Measurements from ENCODE around the gene CCHCR1. TPM values are rescaled to one million over a fixed set of nuclear protein-coding genes. Genes with fewer than 3 reads are reported as not detected.
A peak's percentile ranks its signal among the peaks of the same experiment; 100 is the strongest.

The CCHCR1 gene, protein sequence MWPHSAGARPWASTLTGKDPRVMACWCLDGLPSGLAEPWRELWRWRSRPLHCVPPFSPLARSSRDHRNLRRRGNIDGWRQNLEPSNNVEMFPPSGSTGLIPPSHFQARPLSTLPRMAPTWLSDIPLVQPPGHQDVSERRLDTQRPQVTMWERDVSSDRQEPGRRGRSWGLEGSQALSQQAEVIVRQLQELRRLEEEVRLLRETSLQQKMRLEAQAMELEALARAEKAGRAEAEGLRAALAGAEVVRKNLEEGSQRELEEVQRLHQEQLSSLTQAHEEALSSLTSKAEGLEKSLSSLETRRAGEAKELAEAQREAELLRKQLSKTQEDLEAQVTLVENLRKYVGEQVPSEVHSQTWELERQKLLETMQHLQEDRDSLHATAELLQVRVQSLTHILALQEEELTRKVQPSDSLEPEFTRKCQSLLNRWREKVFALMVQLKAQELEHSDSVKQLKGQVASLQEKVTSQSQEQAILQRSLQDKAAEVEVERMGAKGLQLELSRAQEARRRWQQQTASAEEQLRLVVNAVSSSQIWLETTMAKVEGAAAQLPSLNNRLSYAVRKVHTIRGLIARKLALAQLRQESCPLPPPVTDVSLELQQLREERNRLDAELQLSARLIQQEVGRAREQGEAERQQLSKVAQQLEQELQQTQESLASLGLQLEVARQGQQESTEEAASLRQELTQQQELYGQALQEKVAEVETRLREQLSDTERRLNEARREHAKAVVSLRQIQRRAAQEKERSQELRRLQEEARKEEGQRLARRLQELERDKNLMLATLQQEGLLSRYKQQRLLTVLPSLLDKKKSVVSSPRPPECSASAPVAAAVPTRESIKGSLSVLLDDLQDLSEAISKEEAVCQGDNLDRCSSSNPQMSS
- 9.5 TPM for polyA plus RNA-seq (2013, experiment 1 of 2)
- 9.5 TPM for polyA plus RNA-seq (2013, experiment 2 of 2)

DNA sequence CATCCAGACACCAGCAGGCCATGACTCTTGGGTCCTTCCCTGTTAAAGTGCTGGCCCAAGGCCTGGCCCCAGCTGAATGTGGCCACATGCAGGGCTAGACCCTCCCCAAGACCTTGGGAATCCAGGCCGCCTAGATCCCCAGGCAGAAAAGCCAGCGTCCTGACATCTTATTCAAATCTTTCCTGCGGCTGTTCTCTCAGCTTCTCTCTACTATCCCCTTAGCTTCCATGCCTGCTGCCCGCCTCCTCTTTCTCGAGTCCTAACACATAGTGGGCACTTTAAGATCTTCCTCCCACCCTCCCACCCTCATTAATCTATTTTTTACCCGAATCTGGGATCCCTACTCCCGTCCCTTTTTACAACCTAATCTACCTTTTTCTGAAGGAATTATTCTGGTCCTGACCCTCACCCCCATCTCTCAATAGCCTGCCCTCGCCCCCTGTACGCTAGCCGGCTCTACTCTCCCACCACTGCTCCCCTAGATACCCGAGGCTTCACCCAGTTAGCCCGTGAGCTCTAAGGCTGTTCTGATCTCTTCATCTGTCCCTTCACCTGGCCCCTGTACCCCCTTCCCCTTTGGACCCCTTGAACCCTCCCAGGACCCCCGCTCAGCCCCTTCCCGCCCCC, at the start of gene CCHCR1:
CCHCR1 (minus strand) TSS at position 290 of the 627 bp plus-strand sequence; CDS start at position 88, 202 bp downstream.
- Histone ChIP-seq H3K18ac (ENCODE audit: low read length) (peak within 1 kb of the TSS; percentile 95), H3K4ac (ENCODE audit: low read depth, low read length) (peak within 1 kb of the TSS; percentile 90), H3K79me1 (ENCODE audit: low read length) (peaks cover 7% of the 10 kb centered on the region), H3K27me3 (ENCODE audit: insufficient read depth, low read length, poor library complexity) (no peaks in the 10 kb centered on the region), H4K8ac (ENCODE audit: low read depth, low read length) (no peak within 1 kb of the TSS), H3K23ac (ENCODE audit: low read length) (no peak within 1 kb of the TSS), H3K4me2 (ENCODE audit: low read length) (peak within 1 kb of the TSS; percentile 97), H3K4me3 (ENCODE audit: low read length) (peak within 1 kb of the TSS; percentile 85), H2AK5ac (ENCODE audit: low read length) (peak within 1 kb of the TSS; percentile 47), H2BK15ac (replicated peaks; ENCODE audit: low read depth) (no peak within 1 kb of the TSS), H3K79me2 (ENCODE audit: control insufficient read depth, insufficient read depth, low read length) (no peaks in the 10 kb centered on the region), H3K9ac (ENCODE audit: low read length) (peak within 1 kb of the TSS; percentile 91), H2BK5ac (ENCODE audit: low read length) (no peak within 1 kb of the TSS), H3K4me1 (ENCODE audit: control insufficient read depth, low read depth, low read length) (peaks cover 7% of the 10 kb centered on the region), H2BK120ac (ENCODE audit: low read depth, low read length) (no peak within 1 kb of the TSS), H4K5ac (ENCODE audit: low read length) (no peak within 1 kb of the TSS), H3K36me3 (ENCODE audit: control insufficient read depth, insufficient read depth, low read length) (peaks cover under 1% of the 10 kb centered on the region), H3K27ac (ENCODE audit: low read depth, low read length) (peak within 1 kb of the TSS; percentile 83), H3K56ac (ENCODE audit: low read length) (peak within 1 kb of the TSS; percentile 97)
- peak; percentile 23 for DNase-seq
- WGBS (ENCODE audit: extremely low coverage, insufficient coverage, low lambda C conversion rate) = no CpG with 5 or more reads among the region's 14 CpGs

DNA sequence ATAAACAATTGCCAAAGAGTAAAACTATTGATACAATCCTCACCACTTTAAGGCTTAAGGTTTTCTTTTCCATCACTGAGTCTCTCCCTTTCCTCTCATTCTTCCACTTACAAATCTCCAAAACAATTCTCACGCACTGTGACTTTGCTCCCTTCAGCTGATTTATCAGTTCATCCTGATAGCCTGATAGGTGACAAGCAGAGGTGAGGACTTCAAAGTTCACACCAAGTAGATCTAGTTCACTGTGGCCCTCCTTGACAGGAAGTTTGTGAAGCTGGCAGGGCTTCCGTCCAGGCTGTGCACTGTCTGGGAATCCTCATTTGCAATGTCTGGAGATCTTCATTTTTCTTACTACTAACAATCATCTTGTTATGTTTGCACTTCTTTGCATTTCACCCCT, 48.0 kb upstream of the CCHCR1 start:
- no peak for DNase-seq
- no peak overlapping the region for H2BK15ac ChIP-seq (replicated peaks; ENCODE audit: low read depth)
- no peak overlapping the region for H4K8ac ChIP-seq (ENCODE audit: low read depth, low read length)
- no peaks in the 10 kb centered on the region for H3K79me2 ChIP-seq (ENCODE audit: control insufficient read depth, insufficient read depth, low read length)
- no peaks in the 10 kb centered on the region for H3K4me1 ChIP-seq (ENCODE audit: control insufficient read depth, low read depth, low read length)
- H3K18ac ChIP-seq (ENCODE audit: low read length) = no peak overlapping the region
- H3K79me1 ChIP-seq (ENCODE audit: low read length) = no peaks in the 10 kb centered on the region
- H3K4me3 ChIP-seq (ENCODE audit: low read length) = no peak overlapping the region
- no peak overlapping the region for H4K5ac ChIP-seq (ENCODE audit: low read length)
- no peaks in the 10 kb centered on the region for H3K27me3 ChIP-seq (ENCODE audit: insufficient read depth, low read length, poor library complexity)
- H3K23ac ChIP-seq (ENCODE audit: low read length) = no peak overlapping the region
- no peak overlapping the region for H3K27ac ChIP-seq (ENCODE audit: low read depth, low read length)
- no peak overlapping the region for H3K56ac ChIP-seq (ENCODE audit: low read length)
- no peak overlapping the region for H2BK120ac ChIP-seq (ENCODE audit: low read depth, low read length)
- H3K9ac ChIP-seq (ENCODE audit: low read length) = no peak overlapping the region
- WGBS (ENCODE audit: extremely low coverage, insufficient coverage, low lambda C conversion rate) = no CpG with 5 or more reads among the region's 2 CpGs
- no peak overlapping the region for H2BK5ac ChIP-seq (ENCODE audit: low read length)
- H2AK5ac ChIP-seq (ENCODE audit: low read length) = no peak overlapping the region
- H3K36me3 ChIP-seq (ENCODE audit: control insufficient read depth, insufficient read depth, low read length) = no peaks in the 10 kb centered on the region
- no peak overlapping the region for H3K4me2 ChIP-seq (ENCODE audit: low read length)
- H3K4ac ChIP-seq (ENCODE audit: low read depth, low read length) = no peak overlapping the region

DNA sequence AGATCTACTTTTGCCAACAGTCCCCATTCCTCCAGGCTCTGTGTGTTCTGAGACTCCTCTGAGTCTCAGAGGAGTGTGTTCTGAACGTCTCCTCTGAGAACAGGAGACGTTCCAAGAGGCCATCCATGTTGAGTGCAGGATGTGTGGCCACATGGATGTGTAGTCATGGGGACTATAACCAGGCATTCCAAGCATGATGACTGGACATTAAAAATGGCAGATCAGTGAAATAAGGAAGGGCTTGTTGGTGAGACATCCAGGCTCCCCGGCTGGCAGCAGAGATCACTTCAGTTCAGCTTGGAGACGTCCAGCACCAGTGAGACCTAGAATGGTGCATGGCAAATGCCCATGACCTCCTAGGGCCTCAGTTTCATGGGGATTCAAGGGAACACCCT, 47.1 kb upstream of the CCHCR1 start:
- Histone ChIP-seq H3K27ac (ENCODE audit: low read depth, low read length) (no peak overlapping the region), H3K4me2 (ENCODE audit: low read length) (no peak overlapping the region), H3K4me1 (ENCODE audit: control insufficient read depth, low read depth, low read length) (no peaks in the 10 kb centered on the region), H3K36me3 (ENCODE audit: control insufficient read depth, insufficient read depth, low read length) (no peaks in the 10 kb centered on the region), H3K4ac (ENCODE audit: low read depth, low read length) (no peak overlapping the region), H3K23ac (ENCODE audit: low read length) (no peak overlapping the region), H3K79me2 (ENCODE audit: control insufficient read depth, insufficient read depth, low read length) (no peaks in the 10 kb centered on the region), H3K4me3 (ENCODE audit: low read length) (no peak overlapping the region), H2BK120ac (ENCODE audit: low read depth, low read length) (no peak overlapping the region), H3K18ac (ENCODE audit: low read length) (no peak overlapping the region), H2BK5ac (ENCODE audit: low read length) (no peak overlapping the region), H2BK15ac (replicated peaks; ENCODE audit: low read depth) (no peak overlapping the region), H3K9ac (ENCODE audit: low read length) (no peak overlapping the region), H3K27me3 (ENCODE audit: insufficient read depth, low read length, poor library complexity) (no peaks in the 10 kb centered on the region), H3K56ac (ENCODE audit: low read length) (no peak overlapping the region), H2AK5ac (ENCODE audit: low read length) (no peak overlapping the region), H4K8ac (ENCODE audit: low read depth, low read length) (no peak overlapping the region), H4K5ac (ENCODE audit: low read length) (no peak overlapping the region), H3K79me1 (ENCODE audit: low read length) (no peaks in the 10 kb centered on the region)
- no CpG with 5 or more reads among the region's 4 CpGs for WGBS (ENCODE audit: extremely low coverage, insufficient coverage, low lambda C conversion rate)
- DNase-seq = no peak

DNA sequence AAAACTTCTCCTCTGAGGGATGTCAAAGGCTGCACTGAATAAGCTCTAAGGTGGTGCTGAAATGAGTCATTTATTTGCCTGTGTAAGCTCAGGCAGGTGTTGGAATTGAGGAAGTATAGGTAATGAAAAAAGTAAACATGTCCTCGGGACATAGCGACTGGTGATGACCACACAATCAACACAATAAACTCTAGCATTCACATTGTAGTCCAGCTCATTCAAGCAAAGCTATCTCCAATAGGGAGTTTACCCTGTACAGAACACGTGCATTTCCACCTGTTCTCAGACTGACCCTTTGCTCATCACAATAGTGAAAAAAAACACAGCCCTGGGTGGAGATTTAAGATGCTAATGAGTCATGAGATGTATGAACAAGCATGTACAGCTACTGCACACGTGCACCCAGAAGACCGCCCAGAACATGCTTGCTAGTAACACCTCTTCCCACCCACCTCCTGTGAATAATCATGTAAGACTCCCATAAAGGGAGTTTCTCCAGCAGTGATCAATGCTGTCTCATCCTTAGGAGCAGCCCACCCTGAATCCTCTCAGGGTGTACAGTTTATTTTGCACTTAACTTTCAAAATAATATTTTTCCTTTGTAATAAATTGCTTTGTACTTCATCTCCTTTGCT, 45.9 kb upstream of the CCHCR1 start:
- Histone ChIP-seq H3K79me1 (ENCODE audit: low read length) (no peaks in the 10 kb centered on the region), H3K36me3 (ENCODE audit: control insufficient read depth, insufficient read depth, low read length) (no peaks in the 10 kb centered on the region), H4K5ac (ENCODE audit: low read length) (no peak overlapping the region), H3K23ac (ENCODE audit: low read length) (no peak overlapping the region), H2BK120ac (ENCODE audit: low read depth, low read length) (no peak overlapping the region), H3K27ac (ENCODE audit: low read depth, low read length) (no peak overlapping the region), H3K27me3 (ENCODE audit: insufficient read depth, low read length, poor library complexity) (no peaks in the 10 kb centered on the region), H3K79me2 (ENCODE audit: control insufficient read depth, insufficient read depth, low read length) (no peaks in the 10 kb centered on the region), H4K8ac (ENCODE audit: low read depth, low read length) (no peak overlapping the region), H2BK15ac (replicated peaks; ENCODE audit: low read depth) (no peak overlapping the region), H3K56ac (ENCODE audit: low read length) (no peak overlapping the region), H3K4me3 (ENCODE audit: low read length) (no peak overlapping the region), H3K4me1 (ENCODE audit: control insufficient read depth, low read depth, low read length) (no peaks in the 10 kb centered on the region), H3K9ac (ENCODE audit: low read length) (no peak overlapping the region), H3K18ac (ENCODE audit: low read length) (no peak overlapping the region), H3K4ac (ENCODE audit: low read depth, low read length) (no peak overlapping the region), H2AK5ac (ENCODE audit: low read length) (no peak overlapping the region), H2BK5ac (ENCODE audit: low read length) (no peak overlapping the region), H3K4me2 (ENCODE audit: low read length) (no peak overlapping the region)
- WGBS (ENCODE audit: extremely low coverage, insufficient coverage, low lambda C conversion rate) = no CpG with 5 or more reads among the region's 5 CpGs
- peak; percentile 28 for DNase-seq

DNA sequence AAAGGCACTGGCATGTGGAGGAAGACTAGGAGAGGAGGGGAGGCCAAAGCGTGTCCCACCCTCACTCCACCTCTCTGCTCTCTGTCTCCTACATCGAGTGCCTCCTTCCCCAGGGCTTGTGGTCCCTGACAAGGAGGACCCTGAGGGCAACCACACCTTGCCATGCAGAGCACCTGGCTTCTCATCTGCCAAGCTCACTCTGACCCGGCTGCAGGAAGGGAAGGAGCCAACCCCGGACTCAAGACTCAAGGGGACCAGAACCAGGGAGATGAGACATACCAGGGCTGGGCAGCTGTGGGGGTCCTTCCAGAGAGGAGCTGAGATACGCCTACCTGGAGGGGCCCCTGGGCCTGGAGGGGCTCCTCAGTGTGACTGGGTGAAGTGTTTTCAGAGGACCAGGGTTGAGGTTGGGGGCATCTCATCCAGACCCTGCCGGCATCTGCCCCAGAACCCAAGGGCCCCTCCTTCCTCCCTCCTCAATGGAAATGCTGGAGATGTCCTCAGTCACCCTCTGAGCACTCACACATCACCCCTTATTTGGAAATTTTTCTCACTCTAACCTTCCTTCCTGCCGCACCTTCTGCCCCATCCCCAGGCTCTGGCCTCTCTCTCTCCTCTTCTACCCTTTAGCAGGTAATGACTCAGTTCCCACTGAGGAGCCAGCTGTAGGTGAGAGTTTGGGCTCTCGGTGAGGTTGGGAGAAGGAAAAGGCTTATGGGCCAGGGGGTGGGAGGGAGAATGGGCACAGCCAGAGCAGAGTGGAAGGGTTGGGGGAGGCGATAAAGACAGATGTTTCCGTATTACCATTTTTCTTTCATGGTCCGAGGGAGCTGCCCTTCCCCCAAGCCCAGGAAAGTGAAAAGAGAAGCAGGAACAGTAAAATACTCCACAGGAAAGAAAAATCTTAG, 44.9 kb upstream of the CCHCR1 start:
- Histone ChIP-seq H3K4me3 (ENCODE audit: low read length) (no peak overlapping the region), H3K56ac (ENCODE audit: low read length) (peak overlapping the region; percentile 11), H3K23ac (ENCODE audit: low read length) (no peak overlapping the region), H3K18ac (ENCODE audit: low read length) (no peak overlapping the region), H3K9ac (ENCODE audit: low read length) (no peak overlapping the region), H3K27me3 (ENCODE audit: insufficient read depth, low read length, poor library complexity) (no peaks in the 10 kb centered on the region), H2BK5ac (ENCODE audit: low read length) (no peak overlapping the region), H2BK15ac (replicated peaks; ENCODE audit: low read depth) (no peak overlapping the region), H2AK5ac (ENCODE audit: low read length) (no peak overlapping the region), H4K8ac (ENCODE audit: low read depth, low read length) (no peak overlapping the region), H3K79me1 (ENCODE audit: low read length) (no peaks in the 10 kb centered on the region), H2BK120ac (ENCODE audit: low read depth, low read length) (no peak overlapping the region), H4K5ac (ENCODE audit: low read length) (no peak overlapping the region), H3K4me2 (ENCODE audit: low read length) (no peak overlapping the region), H3K4me1 (ENCODE audit: control insufficient read depth, low read depth, low read length) (no peaks in the 10 kb centered on the region), H3K4ac (ENCODE audit: low read depth, low read length) (no peak overlapping the region), H3K27ac (ENCODE audit: low read depth, low read length) (no peak overlapping the region), H3K36me3 (ENCODE audit: control insufficient read depth, insufficient read depth, low read length) (no peaks in the 10 kb centered on the region), H3K79me2 (ENCODE audit: control insufficient read depth, insufficient read depth, low read length) (no peaks in the 10 kb centered on the region)
- no CpG with 5 or more reads among the region's 11 CpGs for WGBS (ENCODE audit: extremely low coverage, insufficient coverage, low lambda C conversion rate)
- peak; percentile 27 for DNase-seq

All from mesendoderm (in vitro differentiated cells).